ENCODE data around the gene KIRREL1.

The KIRREL1 gene

DNA sequence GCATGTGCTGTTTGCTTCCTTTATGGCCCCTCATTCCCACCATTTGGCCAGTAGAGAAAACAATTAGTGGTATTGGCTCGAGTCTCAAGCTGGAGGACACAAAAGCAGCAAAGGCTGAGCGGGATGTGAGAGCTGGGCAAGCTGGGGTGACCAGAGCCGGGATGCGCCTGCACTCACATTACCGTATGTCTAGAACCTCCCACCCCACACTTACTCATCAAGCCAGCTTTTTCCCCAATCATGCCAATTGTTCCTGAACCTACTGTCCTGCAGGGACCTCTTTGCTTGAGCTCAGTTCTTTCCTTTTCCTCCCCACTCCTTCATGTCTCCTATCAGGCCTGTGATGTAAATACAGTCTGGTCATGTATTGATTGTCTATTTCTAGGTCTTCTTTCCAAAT lies 45.9 kb downstream of the KIRREL1 start:
- TF ChIP-seq CTCF (IDR thresholded peaks at IDR 0.05; ENCODE audit: control extremely low read depth, extremely low read depth, low read depth, missing control alignments) = no peak

DNA sequence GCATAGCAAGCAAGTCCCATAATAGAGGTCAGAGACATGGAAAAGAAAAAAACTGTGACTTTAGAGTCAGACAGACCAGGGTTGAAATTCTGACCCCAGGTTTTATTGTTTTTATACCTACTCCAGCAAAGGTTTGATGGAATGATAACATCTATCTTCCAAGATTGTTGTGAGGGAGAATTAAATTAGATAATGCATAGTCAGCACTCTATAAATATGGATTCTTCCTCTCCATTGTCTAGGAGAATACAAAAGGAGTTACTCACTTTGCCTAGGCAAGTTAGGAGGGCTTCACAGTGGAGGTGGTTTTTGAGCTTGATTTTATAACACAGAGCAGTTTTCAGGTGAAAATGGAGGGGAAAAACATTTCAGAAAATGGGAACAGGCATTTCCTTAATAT lies 46.9 kb downstream of the KIRREL1 start:
- CTCF ChIA-PET = interaction anchor here (1.2 kb wide), 3 partner anchors 34 to 83 kb away, joined by 3 read pairs; no protein-coding TSS in a partner anchor
- DNase-seq (ENCODE audit: extremely low spot score) = no peak
- TF ChIP-seq CTCF (IDR thresholded peaks at IDR 0.05; ENCODE audit: control extremely low read depth, extremely low read depth, low read depth, missing control alignments) = no peak
- POLR2A ChIA-PET = no interaction called here

More for the DNA sequence above, 45.9 kb downstream of the KIRREL1 start:
- ChIA-PET POLR2A (no interaction called here), CTCF (interaction anchor here (1.0 to 4.2 kb wide), 3 partner anchors 48 to 71 kb away, joined by 3 to 24 read pairs (median 4); no protein-coding TSS in a partner anchor)
- no peak for DNase-seq (ENCODE audit: extremely low spot score)

DNA sequence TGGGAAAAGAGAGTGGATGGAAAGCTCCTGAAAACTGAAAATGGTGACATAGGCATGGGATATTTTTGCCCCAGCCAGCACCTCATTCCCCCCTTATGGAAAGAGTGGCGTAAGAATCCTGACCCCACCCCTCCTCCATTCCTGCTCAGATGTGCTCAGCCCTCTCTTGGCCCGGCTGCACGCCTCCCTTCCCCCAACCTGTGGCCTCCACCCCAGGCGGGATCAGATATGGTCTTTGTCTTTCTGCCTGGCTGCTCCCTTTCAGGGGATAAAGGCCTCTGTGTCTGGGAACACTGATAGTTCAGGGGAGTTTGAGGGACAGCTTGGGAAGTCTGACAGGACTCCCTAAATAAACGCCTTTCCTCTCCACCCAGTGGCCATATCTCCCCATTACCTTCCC lies 49.8 kb downstream of the KIRREL1 start:
- ChIA-PET CTCF (interaction anchor here (1.7 kb wide), 1 partner anchor 24 kb away, joined by 3 read pairs; no protein-coding TSS in a partner anchor), POLR2A (no interaction called here)

GRCh38 chr1:158045639-158046038 lies 52.2 kb downstream of the KIRREL1 start:
- DNase-seq (ENCODE audit: extremely low spot score) = no peak
- POLR2A ChIA-PET = no interaction called here
- TF ChIP-seq CTCF (IDR thresholded peaks at IDR 0.05; ENCODE audit: control extremely low read depth, extremely low read depth, low read depth, missing control alignments) = no peak
- CTCF ChIA-PET = no interaction called here

More for the DNA sequence above, 49.8 kb downstream of the KIRREL1 start:
- DNase-seq (ENCODE audit: extremely low spot score) = no peak
- no peak for TF ChIP-seq CTCF (IDR thresholded peaks at IDR 0.05; ENCODE audit: control extremely low read depth, extremely low read depth, low read depth, missing control alignments)

- ChIA-PET CTCF (interaction anchor here (1.0 kb wide), 1 partner anchor 13 kb away, joined by 3 read pairs; no protein-coding TSS in a partner anchor), POLR2A (no interaction called here)
- no peak for DNase-seq (ENCODE audit: extremely low spot score)
- no peak for TF ChIP-seq CTCF (IDR thresholded peaks at IDR 0.05; ENCODE audit: control extremely low read depth, extremely low read depth, low read depth, missing control alignments)
These were observed 53.5 kb downstream of the KIRREL1 start for GRCh38 chr1:158046715-158047510.

DNA sequence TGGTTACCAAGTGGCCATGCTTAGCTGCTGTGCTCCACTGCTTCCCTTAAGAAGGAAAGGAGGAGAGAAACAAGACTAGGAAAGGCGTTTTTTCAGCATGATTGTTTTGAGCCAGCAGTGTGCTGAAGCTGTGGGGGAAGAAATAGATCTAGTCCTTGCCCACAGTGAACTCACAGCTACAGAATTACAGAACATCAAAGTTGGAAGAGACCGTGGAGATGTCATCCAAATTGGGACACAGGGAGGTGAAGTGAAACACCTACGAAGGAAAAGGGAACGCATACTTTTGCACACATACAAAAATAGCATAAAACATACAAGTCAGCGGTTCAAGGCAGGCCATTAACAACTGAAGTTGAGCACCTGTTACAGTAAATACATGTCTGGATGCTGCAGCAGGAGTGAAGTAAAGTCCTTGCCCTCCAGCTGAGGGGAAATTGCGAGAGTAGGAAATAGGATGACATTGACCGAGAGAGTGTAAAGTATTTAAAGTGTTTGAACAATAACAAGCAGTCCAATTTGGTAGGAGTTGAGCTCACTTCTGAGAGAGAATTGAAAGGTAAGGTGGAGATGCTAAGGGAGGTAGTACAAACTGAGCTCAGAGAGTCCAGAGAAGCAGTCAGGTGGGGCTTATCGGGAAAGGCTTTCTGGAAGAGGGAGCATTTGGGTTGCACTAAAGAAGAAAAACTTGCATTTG lies 55.1 kb downstream of the KIRREL1 start:
- CTCF ChIA-PET = interaction anchor here (2.0 kb wide), 1 partner anchor 12 kb away, joined by 6 read pairs; no protein-coding TSS in a partner anchor

More for the DNA sequence above, 55.1 kb downstream of the KIRREL1 start:
- POLR2A ChIA-PET = no interaction called here
- no peak for DNase-seq (ENCODE audit: extremely low spot score)
- no peak for TF ChIP-seq CTCF (IDR thresholded peaks at IDR 0.05; ENCODE audit: control extremely low read depth, extremely low read depth, low read depth, missing control alignments)
